Measurements from ENCODE around the gene B4GALT4.
A peak's percentile ranks its signal among the peaks of the same experiment; 100 is the strongest.
"Not testable (repeated sequence)": the region's sequence is repeated elsewhere in the genome, so short reads cannot be mapped to it uniquely, and the experiment has no call there.

B4GALT4 gene

DNA sequence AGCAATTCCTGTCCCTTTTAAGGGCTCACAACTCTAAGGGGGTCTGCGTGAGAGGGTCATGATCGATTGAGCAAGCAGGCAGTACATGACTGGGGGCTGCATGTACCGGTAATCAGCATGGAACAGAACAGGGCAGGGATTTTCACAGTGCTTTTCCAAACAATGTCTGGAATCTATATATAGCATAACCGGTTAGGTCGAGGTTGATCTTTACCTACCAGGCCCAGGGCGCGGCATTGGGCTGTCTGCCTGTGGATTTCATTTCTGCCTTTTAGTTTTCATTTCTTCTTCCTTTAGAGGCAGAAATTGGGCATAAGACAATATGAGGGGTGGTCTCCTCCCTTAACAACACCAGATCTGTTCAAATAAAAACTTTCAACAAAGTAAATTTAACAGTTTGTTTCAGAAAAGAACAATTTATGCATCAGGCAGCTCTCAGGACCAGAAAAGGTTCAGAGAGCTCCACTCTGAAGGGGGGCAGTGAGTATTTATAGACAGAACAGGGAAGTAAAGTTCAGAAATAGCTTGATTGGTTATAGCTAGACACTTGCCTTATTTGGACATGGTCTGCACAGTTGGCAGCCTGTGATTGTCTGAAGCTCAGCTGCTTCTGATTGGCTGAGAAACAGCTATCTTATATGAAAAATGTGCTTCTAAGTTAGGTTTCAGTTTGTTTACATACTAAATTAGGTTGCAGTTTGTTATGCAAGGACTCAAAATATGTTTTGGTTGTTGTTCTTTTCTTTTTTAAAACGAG lies 17.2 kb upstream of the B4GALT4 start:
- Histone ChIP-seq H3K27ac (ENCODE audit: low read length) (no peak overlapping the region), H3K4me3 (ENCODE audit: low read depth in 1 of 2, low read length in 2 of 2) (no peak overlapping the region)

DNA sequence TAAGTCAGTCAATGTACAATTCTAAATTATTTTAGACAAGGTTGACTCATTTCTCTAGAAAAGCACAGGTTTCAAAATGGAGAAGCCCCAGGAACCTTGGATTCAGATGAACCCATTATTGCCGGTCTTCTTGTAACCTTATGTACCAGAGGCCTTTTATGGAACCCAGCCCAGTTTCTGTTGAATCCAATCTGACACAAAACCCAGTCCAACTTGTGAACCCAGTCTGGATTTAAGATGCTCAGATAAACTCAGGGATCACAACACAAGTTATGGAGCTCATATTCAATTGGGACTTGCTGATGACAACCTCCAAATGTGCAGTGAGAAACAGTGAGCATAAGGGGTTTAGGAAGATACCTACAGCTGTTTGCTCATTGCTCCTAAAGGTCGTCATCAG lies 16.4 kb upstream of the B4GALT4 start:
- no peak overlapping the region for H3K4me3 ChIP-seq (ENCODE audit: low read depth in 1 of 2, low read length in 2 of 2)

More for the DNA sequence above, 17.2 kb upstream of the B4GALT4 start:
- H3K36me3 ChIP-seq (ENCODE audit: control insufficient read depth in 1 of 2, insufficient read depth in 2 of 2, low read length in 2 of 2) = no peaks in the 10 kb centered on the region
- no peaks in the 10 kb centered on the region for H3K27me3 ChIP-seq (ENCODE audit: low read depth, low read length)
- H3K9me3 ChIP-seq (ENCODE audit: control insufficient read depth in 1 of 2, low read length in 2 of 2) = no peaks in the 10 kb centered on the region
- peaks cover 0 to 8% of the 10 kb centered on the region in 2 donors for H3K4me1 ChIP-seq (ENCODE audit: control insufficient read depth in 1 of 2, insufficient read depth in 2 of 2, low read length in 2 of 2)

DNA sequence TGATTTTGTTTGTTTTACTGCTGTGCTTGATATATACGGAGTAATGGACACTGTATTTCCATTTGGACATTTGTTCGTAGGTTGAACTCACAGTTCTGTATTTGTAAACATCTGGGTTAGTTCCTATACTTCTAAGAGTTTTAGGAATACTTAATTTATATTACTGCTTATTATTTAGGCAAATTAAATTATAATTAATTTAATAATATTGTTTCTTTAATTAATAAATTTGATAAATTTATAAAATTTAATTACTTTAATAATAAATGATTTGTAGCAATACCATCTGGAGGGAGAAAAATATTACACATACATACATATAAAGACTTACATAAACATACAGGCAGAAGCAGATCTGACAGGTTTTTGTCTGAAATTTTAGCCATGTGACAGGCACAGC lies 14.5 kb upstream of the B4GALT4 start:
- Histone ChIP-seq H3K4me1 (ENCODE audit: control insufficient read depth in 1 of 2, insufficient read depth in 2 of 2, low read length in 2 of 2) (peaks cover 0 to 8% of the 10 kb centered on the region in 2 donors), H3K36me3 (ENCODE audit: control insufficient read depth in 1 of 2, insufficient read depth in 2 of 2, low read length in 2 of 2) (no peaks in the 10 kb centered on the region), H3K27ac (ENCODE audit: low read length) (no peak overlapping the region), H3K9me3 (ENCODE audit: control insufficient read depth in 1 of 2, low read length in 2 of 2) (no peaks in the 10 kb centered on the region), H3K4me3 (ENCODE audit: low read depth in 1 of 2, low read length in 2 of 2) (no peak overlapping the region), H3K27me3 (ENCODE audit: low read depth, low read length) (no peaks in the 10 kb centered on the region)

More for the DNA sequence above, 16.4 kb upstream of the B4GALT4 start:
- Histone ChIP-seq H3K36me3 (ENCODE audit: control insufficient read depth in 1 of 2, insufficient read depth in 2 of 2, low read length in 2 of 2) (no peaks in the 10 kb centered on the region), H3K4me1 (ENCODE audit: control insufficient read depth in 1 of 2, insufficient read depth in 2 of 2, low read length in 2 of 2) (peaks cover 0 to 8% of the 10 kb centered on the region in 2 donors), H3K27me3 (ENCODE audit: low read depth, low read length) (no peaks in the 10 kb centered on the region), H3K27ac (ENCODE audit: low read length) (no peak overlapping the region), H3K9me3 (ENCODE audit: control insufficient read depth in 1 of 2, low read length in 2 of 2) (no peaks in the 10 kb centered on the region)

DNA sequence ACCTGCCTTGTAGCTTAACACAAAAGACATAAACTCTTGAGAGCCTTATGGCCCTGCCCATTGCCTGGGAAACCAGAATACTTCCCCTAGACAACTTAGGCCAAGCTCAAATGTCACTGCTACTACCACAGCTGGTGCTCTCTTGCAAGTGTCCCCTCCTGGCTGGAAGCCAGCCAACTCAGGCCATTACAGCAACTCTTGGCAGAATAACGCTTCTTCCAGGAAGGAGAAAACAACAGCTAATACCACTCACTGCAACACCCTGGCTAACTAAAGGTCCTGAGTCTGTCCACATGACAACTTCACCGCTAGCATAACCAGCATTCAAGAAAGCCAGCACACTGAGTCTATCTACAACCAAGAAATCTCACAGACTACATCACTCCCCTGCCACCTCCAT lies 5.1 kb upstream of the B4GALT4 start:
- Histone ChIP-seq H3K4me1 (ENCODE audit: control insufficient read depth in 1 of 2, insufficient read depth in 2 of 2, low read length in 2 of 2) (no peaks in the 10 kb centered on the region), H3K36me3 (ENCODE audit: control insufficient read depth in 1 of 2, insufficient read depth in 2 of 2, low read length in 2 of 2) (no peaks in the 10 kb centered on the region), H3K27me3 (ENCODE audit: low read depth, low read length) (no peaks in the 10 kb centered on the region), H3K4me3 (ENCODE audit: low read depth in 1 of 2, low read length in 2 of 2) (no peak overlapping the region), H3K9me3 (ENCODE audit: control insufficient read depth in 1 of 2, low read length in 2 of 2) (no peaks in the 10 kb centered on the region), H3K27ac (ENCODE audit: low read length) (no peak overlapping the region)

DNA sequence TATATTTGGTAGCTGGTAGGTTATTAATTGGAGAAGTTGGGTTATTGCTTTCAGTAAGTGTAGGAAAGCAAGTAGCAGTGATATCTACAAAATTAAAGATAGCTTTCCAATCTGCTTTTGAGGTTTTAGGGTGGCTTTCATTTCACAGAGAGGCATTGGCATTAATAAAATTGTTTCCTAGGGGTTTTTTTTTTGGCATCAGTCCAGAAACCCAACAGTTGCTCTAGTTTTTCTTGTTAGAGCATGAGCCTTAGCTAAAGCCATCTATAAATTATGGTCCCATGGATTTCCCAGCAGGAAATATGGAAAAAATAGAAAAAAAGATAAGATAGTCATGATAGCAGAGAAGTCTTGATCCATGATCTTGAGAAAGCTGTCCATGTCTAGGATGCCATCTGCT lies 3.0 kb upstream of the B4GALT4 start:
- Histone ChIP-seq H3K36me3 (ENCODE audit: control insufficient read depth in 1 of 2, insufficient read depth in 2 of 2, low read length in 2 of 2) (no peaks in the 10 kb centered on the region), H3K27ac (ENCODE audit: low read length) (no peak overlapping the region), H3K4me3 (ENCODE audit: low read depth in 1 of 2, low read length in 2 of 2) (no peak overlapping the region), H3K27me3 (ENCODE audit: low read depth, low read length) (no peaks in the 10 kb centered on the region), H3K9me3 (ENCODE audit: control insufficient read depth in 1 of 2, low read length in 2 of 2) (no peaks in the 10 kb centered on the region), H3K4me1 (ENCODE audit: control insufficient read depth in 1 of 2, insufficient read depth in 2 of 2, low read length in 2 of 2) (peaks cover 2 to 8% of the 10 kb centered on the region in 2 donors)

DNA sequence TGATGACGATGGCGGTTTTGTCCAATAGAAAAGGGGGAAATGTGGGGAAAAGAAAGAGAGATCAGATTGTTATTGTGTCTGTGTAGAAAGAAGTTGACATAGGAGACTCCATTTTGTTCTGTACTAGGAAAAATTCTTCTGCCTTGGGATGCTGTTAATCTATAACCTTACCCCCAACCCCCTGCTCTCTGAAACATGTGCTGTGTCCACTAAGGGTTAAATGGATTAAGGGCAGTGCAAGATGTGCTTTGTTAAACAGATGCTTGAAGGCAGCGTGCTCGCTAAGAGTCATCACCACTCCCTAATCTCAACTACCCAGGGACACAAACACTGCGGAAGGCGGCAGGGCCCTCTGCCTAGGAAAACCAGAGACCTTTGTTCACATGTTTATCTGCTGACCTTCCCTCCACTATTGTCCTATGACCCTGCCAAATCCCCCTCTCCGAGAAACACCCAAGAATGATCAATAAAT lies 2.4 kb upstream of the B4GALT4 start:
- not testable (repeated sequence) for H3K27me3 ChIP-seq (ENCODE audit: low read depth, low read length); H3K4me1 ChIP-seq (ENCODE audit: control insufficient read depth in 1 of 2, insufficient read depth in 2 of 2, low read length in 2 of 2); H3K9me3 ChIP-seq (ENCODE audit: control insufficient read depth in 1 of 2, low read length in 2 of 2); H3K4me3 ChIP-seq (ENCODE audit: low read depth in 1 of 2, low read length in 2 of 2); H3K27ac ChIP-seq (ENCODE audit: low read length); H3K36me3 ChIP-seq (ENCODE audit: control insufficient read depth in 1 of 2, insufficient read depth in 2 of 2, low read length in 2 of 2)

DNA sequence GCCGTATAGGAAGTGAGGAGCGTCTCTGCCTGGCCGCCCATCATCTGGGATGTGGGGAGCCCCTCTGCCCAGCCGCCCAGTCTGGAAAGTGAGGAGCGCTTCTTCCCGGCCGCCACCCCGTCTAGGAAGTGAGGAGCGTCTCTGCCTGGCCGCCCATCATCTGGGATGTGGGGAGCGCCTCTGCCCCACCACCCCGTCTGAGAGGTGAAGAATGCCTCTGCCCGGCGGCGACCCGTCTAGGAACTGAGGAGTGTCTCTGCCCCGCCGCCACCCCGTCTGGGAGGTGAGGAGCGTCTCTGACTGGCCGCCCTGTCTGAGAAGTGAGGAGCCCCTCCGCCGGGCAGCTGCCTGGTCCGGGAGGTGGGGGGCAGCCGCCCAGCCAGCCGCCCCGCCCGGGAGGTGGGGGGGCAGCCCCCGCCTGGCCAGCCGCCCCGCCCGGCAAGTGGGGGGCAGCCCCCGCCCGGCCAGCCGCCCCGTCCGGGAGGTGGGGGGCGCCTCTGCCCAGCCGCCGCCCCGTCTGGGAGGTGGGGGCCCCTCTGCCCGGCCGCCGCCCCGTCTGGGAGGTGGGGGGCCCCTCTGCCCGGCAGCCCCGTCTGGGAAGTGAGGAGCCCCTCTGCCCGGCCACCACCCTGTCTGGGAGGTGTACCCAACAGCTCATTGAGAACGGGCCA lies 1.8 kb upstream of the B4GALT4 start:
- not testable (repeated sequence) for H3K4me3 ChIP-seq (ENCODE audit: low read depth in 1 of 2, low read length in 2 of 2); H3K36me3 ChIP-seq (ENCODE audit: control insufficient read depth in 1 of 2, insufficient read depth in 2 of 2, low read length in 2 of 2); H3K27ac ChIP-seq (ENCODE audit: low read length)

DNA sequence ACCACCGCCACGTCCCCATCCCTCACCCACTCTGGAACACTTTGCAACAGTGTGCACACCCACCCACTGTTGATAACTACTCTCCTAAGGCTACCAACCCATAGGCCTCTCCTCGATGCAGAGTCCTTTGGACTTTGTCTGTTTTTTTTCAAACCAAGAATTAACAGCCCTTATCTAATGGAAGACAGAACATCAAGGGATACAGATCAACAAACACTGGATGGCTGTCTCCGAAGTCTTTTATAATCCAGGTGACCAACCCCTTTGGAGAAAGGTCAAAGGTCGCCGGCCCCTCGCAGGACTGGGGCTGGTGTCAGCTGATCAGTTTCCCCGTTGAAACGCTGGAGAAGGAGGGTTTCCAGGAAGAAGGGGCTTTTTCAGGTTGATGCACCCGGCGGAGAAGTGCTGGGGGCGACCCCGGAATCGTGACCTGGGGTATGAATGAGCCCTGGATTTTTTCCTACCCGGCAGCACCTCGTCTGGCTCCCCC lies 532 bp downstream of the B4GALT4 start:
- no peaks in the 10 kb centered on the region for H3K9me3 ChIP-seq (ENCODE audit: control insufficient read depth in 1 of 2, low read length in 2 of 2)
- peaks cover 7 to 9% of the 10 kb centered on the region in 2 donors for H3K36me3 ChIP-seq (ENCODE audit: control insufficient read depth in 1 of 2, insufficient read depth in 2 of 2, low read length in 2 of 2)
- no peaks in the 10 kb centered on the region for H3K27me3 ChIP-seq (ENCODE audit: low read depth, low read length)
- peak overlapping the region; percentile 89 for H3K27ac ChIP-seq (ENCODE audit: low read length)
- H3K4me1 ChIP-seq (ENCODE audit: control insufficient read depth in 1 of 2, insufficient read depth in 2 of 2, low read length in 2 of 2) = peaks cover 3 to 8% of the 10 kb centered on the region in 2 donors
- peak overlapping the region; percentile 87 to 88 for H3K4me3 ChIP-seq (ENCODE audit: low read depth in 1 of 2, low read length in 2 of 2)

More for the DNA sequence above, 1.8 kb upstream of the B4GALT4 start:
- not testable (repeated sequence) for H3K9me3 ChIP-seq (ENCODE audit: control insufficient read depth in 1 of 2, low read length in 2 of 2); H3K27me3 ChIP-seq (ENCODE audit: low read depth, low read length); H3K4me1 ChIP-seq (ENCODE audit: control insufficient read depth in 1 of 2, insufficient read depth in 2 of 2, low read length in 2 of 2)

DNA sequence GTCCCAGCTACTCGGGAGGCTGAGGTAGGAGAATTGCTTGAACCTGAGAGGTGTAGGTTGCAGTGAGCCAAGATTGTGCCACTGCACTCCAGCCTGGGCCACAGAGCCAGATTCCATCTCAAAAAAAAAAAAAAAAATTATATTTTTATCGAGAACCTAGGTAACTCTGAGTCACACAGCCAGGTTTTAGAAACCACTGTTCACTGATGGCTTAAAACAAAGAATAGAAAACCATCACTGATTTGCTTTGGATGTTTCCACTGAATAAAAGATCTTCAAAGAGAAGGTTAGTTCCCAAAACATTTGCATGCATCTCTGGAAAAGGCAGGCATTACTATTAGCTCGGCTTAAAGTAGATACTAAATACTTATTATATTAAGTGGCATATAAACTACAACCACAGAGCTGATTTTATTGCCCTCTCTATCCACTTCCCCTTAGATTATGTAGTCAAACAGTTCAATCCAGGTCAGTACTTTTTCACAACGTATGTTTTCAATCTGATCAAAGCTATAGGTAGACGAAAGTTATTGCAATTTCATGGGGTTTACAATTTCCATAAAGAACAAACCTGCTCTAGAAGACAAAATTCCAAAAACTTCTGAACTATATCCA lies 1.4 kb downstream of the B4GALT4 start:
- peak overlapping the region; percentile 89 for H3K27ac ChIP-seq (ENCODE audit: low read length)
- no peaks in the 10 kb centered on the region for H3K27me3 ChIP-seq (ENCODE audit: low read depth, low read length)
- H3K4me1 ChIP-seq (ENCODE audit: control insufficient read depth in 1 of 2, insufficient read depth in 2 of 2, low read length in 2 of 2) = peaks cover 3 to 8% of the 10 kb centered on the region in 2 donors
- no peaks in the 10 kb centered on the region for H3K9me3 ChIP-seq (ENCODE audit: control insufficient read depth in 1 of 2, low read length in 2 of 2)
- H3K36me3 ChIP-seq (ENCODE audit: control insufficient read depth in 1 of 2, insufficient read depth in 2 of 2, low read length in 2 of 2) = peaks cover 13 to 15% of the 10 kb centered on the region in 2 donors
- peak overlapping the region; percentile 87 to 88 for H3K4me3 ChIP-seq (ENCODE audit: low read depth in 1 of 2, low read length in 2 of 2)

DNA sequence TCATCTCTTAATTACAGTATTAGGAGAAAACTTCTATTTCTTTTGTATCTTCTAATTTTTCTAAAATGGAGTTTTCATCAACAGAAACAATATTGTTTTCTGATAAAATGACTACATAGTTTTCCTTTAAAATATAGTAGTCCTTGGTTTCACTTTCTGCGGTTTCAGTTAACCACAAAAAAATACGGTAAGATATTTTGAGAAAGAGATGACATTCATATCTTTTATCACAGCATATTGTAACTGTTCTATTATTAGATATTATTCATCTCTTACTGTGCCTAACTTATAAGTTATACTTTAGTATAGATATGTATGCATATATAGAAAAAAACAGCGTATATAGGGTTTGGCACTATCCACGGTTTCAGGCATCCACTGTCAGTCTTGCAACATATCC lies 2.3 kb downstream of the B4GALT4 start:
- no peaks in the 10 kb centered on the region for H3K9me3 ChIP-seq (ENCODE audit: control insufficient read depth in 1 of 2, low read length in 2 of 2)
- H3K36me3 ChIP-seq (ENCODE audit: control insufficient read depth in 1 of 2, insufficient read depth in 2 of 2, low read length in 2 of 2) = peaks cover 13 to 15% of the 10 kb centered on the region in 2 donors
- no peak overlapping the region for H3K4me3 ChIP-seq (ENCODE audit: low read depth in 1 of 2, low read length in 2 of 2)
- peaks cover 3 to 8% of the 10 kb centered on the region in 2 donors for H3K4me1 ChIP-seq (ENCODE audit: control insufficient read depth in 1 of 2, insufficient read depth in 2 of 2, low read length in 2 of 2)
- H3K27me3 ChIP-seq (ENCODE audit: low read depth, low read length) = no peaks in the 10 kb centered on the region
- no peak overlapping the region for H3K27ac ChIP-seq (ENCODE audit: low read length)

DNA sequence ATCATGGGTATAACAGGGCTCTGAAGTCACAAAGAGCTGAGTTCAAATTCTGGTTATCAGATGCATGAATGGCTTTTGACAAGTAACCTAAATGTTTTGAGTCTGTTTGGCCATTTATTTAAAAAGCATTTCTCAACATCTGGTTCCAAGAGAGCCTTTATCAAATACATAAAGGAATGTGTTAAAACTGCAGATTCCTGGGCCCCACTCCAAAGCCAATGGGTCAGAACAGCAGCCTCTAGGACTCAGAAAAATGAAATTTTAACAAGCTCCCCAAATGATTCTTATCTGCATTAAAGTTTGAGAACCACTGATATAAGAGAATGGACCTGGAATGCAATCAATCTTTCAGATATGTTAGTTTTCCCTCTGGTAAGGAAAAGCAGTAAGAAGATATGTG lies 3.4 kb downstream of the B4GALT4 start:
- Histone ChIP-seq H3K4me3 (ENCODE audit: low read depth in 1 of 2, low read length in 2 of 2) (no peak overlapping the region), H3K9me3 (ENCODE audit: control insufficient read depth in 1 of 2, low read length in 2 of 2) (no peaks in the 10 kb centered on the region), H3K4me1 (ENCODE audit: control insufficient read depth in 1 of 2, insufficient read depth in 2 of 2, low read length in 2 of 2) (peaks cover 3 to 8% of the 10 kb centered on the region in 2 donors), H3K27me3 (ENCODE audit: low read depth, low read length) (no peaks in the 10 kb centered on the region), H3K27ac (ENCODE audit: low read length) (no peak overlapping the region), H3K36me3 (ENCODE audit: control insufficient read depth in 1 of 2, insufficient read depth in 2 of 2, low read length in 2 of 2) (peaks cover 13 to 21% of the 10 kb centered on the region in 2 donors)

Data from muscle layer of duodenum (tissue), 2 donors.